ENCODE results near the gene IL37.

DNA sequence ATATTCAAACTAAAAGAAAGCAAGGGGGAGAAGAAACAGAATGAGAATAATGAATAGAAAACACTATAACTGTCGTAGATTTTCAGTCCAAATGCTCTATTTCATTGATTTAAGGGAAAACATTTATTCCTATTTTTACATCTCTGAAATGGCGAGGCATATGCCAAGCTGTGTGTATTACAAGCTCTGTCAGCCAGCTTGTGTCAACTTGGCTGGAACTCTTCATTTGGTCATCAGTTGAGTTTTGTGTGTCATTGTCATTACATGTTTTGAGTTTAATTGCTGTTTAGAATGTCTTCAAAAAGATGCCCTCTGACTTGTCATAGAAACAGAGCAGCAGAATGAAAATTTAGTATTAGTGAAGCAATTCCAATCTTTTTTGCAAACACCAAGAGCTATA, 8.1 kb upstream of the IL37 start:
- TF ChIP-seq, protein P1, sequence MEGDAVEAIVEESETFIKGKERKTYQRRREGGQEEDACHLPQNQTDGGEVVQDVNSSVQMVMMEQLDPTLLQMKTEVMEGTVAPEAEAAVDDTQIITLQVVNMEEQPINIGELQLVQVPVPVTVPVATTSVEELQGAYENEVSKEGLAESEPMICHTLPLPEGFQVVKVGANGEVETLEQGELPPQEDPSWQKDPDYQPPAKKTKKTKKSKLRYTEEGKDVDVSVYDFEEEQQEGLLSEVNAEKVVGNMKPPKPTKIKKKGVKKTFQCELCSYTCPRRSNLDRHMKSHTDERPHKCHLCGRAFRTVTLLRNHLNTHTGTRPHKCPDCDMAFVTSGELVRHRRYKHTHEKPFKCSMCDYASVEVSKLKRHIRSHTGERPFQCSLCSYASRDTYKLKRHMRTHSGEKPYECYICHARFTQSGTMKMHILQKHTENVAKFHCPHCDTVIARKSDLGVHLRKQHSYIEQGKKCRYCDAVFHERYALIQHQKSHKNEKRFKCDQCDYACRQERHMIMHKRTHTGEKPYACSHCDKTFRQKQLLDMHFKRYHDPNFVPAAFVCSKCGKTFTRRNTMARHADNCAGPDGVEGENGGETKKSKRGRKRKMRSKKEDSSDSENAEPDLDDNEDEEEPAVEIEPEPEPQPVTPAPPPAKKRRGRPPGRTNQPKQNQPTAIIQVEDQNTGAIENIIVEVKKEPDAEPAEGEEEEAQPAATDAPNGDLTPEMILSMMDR (IDR thresholded peaks at IDR 0.05) = no peak
- TF ChIP-seq POLR2A (IDR thresholded peaks at IDR 0.05) (no peak), POLR2AphosphoS5 (IDR thresholded peaks at IDR 0.05) (no peak)

Measured in prostate gland (tissue), 2 donors.